GM19455 (cell line): Measurements from ENCODE around the gene KLHL17.

Experiments used
- ATAC-seq: cut with Tn5 transposase; IDR thresholded peaks from one replicate; pipeline ENCODE4 v1.9.1; 2021; ENCODE audit not compliant: unreplicated experiment

The KLHL17 gene

GRCh38 chr1:960363-961131, at the start of gene KLHL17:
Gene KLHL17, plus strand, starts transcription at chr1:960584. Its CDS starts 110 bp downstream, at chr1:960694.
- ATAC-seq = no peak

GRCh38 chr1:910881-911721, 49.3 kb upstream of the KLHL17 start:
- ATAC-seq = no peak

- ATAC-seq = no peak
These were observed 48.3 kb upstream of the KLHL17 start for GRCh38 chr1:911875-912739.

- no peak for ATAC-seq
These were observed 47.6 kb upstream of the KLHL17 start for GRCh38 chr1:912740-913301.

GRCh38 chr1:913491-914130, 46.8 kb upstream of the KLHL17 start:
- no peak for ATAC-seq

GRCh38 chr1:914131-914890, 46.1 kb upstream of the KLHL17 start:
- ATAC-seq = no peak

GRCh38 chr1:914891-915280, 45.5 kb upstream of the KLHL17 start:
- no peak for ATAC-seq

GRCh38 chr1:915295-916172, 44.9 kb upstream of the KLHL17 start:
- ATAC-seq = no peak

GRCh38 chr1:916173-917075, 44.0 kb upstream of the KLHL17 start:
- ATAC-seq = no peak

GRCh38 chr1:917076-917459, 43.3 kb upstream of the KLHL17 start:
- no peak for ATAC-seq

- ATAC-seq = no peak
These were observed 42.8 kb upstream of the KLHL17 start for GRCh38 chr1:917466-918091.

GRCh38 chr1:918353-918752, 42.0 kb upstream of the KLHL17 start:
- ATAC-seq = no peak

GRCh38 chr1:918843-919242, 41.5 kb upstream of the KLHL17 start:
- ATAC-seq = no peak

- no peak for ATAC-seq
These were observed 41.0 kb upstream of the KLHL17 start for GRCh38 chr1:919271-919872.

- ATAC-seq = no peak
These were observed 40.4 kb upstream of the KLHL17 start for GRCh38 chr1:920010-920409.

GRCh38 chr1:920521-920920, 39.9 kb upstream of the KLHL17 start:
- ATAC-seq = no peak
